AG04449 (cell line): ENCODE measurements around the gene PADI3.
"Not testable (repeated sequence)": the region's sequence is repeated elsewhere in the genome, so short reads cannot be mapped to it uniquely, and the experiment has no call there.

ENCODE experiments used
- CTCF ChIA-PET: fragments of 350-600 bp; formaldehyde crosslinking; extraction: SDS; loops from one replicate; lab custom pipeline; 2021; ENCODE audit warnings: antibody characterized with exemption; lab: Yijun Ruan, JAX
- POLR2A ChIA-PET: fragments of 400-600, 350-600 bp; formaldehyde crosslinking; extraction: SDS; loops from one replicate; lab custom pipeline; 2020; ENCODE audit warnings: antibody characterized with exemption, inconsistent platforms; lab: Yijun Ruan, JAX
- DNase-seq: peaks from one replicate; pipeline ENCODE4 v3.0.0-alpha.2; 2010; ENCODE audit warnings: low read depth, low spot score
- H3K4me3 ChIP-seq: 2 replicates; pipeline ENCODE4 v1.5.1; 2011; ENCODE audit warnings: low read depth, mild to moderate bottlenecking, control low read depth, low read length
- TF ChIP-seq, protein P1 (sequence below): IDR thresholded peaks from one replicate; pipeline ENCODE4 v1.5.1; 2011; ENCODE audit warnings: mild to moderate bottlenecking, moderate library complexity, low read length, control low read depth, inconsistent platforms; ENCODE audit not compliant: insufficient read depth; ENCODE audit errors: missing control alignments

The PADI3 gene

DNA sequence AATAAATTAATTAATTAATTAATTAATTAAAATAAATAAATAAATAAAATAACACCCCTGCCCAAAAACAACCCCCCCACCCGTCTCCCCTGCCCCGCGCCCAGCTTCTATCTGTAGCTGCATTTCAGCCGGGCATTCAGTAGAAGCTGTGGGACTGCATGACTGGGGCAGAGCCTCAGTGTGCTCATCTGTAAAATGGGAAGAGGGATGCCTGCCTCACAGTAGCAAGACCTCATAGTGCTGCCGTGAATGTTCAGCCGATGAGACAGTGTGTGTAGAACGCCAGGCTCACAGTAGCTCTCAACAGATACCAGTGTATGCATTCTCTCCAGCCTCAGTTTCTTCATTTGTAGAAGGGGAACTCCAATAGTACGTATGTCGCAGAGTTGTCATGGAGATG is 67.8 kb downstream of the PADI3 start:
- ChIA-PET CTCF (no interaction called here), POLR2A (no interaction called here)
- DNase-seq: no peak
- H3K4me3 ChIP-seq: no peak overlapping the region
- TF ChIP-seq, protein P1, sequence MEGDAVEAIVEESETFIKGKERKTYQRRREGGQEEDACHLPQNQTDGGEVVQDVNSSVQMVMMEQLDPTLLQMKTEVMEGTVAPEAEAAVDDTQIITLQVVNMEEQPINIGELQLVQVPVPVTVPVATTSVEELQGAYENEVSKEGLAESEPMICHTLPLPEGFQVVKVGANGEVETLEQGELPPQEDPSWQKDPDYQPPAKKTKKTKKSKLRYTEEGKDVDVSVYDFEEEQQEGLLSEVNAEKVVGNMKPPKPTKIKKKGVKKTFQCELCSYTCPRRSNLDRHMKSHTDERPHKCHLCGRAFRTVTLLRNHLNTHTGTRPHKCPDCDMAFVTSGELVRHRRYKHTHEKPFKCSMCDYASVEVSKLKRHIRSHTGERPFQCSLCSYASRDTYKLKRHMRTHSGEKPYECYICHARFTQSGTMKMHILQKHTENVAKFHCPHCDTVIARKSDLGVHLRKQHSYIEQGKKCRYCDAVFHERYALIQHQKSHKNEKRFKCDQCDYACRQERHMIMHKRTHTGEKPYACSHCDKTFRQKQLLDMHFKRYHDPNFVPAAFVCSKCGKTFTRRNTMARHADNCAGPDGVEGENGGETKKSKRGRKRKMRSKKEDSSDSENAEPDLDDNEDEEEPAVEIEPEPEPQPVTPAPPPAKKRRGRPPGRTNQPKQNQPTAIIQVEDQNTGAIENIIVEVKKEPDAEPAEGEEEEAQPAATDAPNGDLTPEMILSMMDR: no peak

DNA sequence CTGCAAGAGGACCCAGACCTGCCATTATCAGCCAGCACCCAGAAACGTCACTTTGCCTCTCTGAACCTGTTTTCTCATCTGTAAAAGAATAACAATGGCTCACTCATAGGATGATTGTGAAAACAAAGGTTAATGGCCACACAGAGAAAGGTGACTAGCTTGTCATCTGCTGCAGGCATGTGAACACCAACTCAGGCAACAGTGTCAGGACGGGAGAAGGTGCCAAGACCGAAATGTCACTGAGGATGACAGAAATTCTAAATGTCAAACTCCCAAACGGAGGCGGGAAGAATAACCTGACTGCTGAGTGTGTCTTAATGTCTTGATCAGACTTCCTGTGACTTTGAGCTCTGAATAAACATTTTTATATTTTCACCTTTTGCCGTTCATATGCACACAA is 69.4 kb downstream of the PADI3 start:
- CTCF ChIA-PET: no interaction called here
- POLR2A ChIA-PET: no interaction called here
- TF ChIP-seq, protein P1: no peak
- no peak overlapping the region for H3K4me3 ChIP-seq
- no peak for DNase-seq

DNA sequence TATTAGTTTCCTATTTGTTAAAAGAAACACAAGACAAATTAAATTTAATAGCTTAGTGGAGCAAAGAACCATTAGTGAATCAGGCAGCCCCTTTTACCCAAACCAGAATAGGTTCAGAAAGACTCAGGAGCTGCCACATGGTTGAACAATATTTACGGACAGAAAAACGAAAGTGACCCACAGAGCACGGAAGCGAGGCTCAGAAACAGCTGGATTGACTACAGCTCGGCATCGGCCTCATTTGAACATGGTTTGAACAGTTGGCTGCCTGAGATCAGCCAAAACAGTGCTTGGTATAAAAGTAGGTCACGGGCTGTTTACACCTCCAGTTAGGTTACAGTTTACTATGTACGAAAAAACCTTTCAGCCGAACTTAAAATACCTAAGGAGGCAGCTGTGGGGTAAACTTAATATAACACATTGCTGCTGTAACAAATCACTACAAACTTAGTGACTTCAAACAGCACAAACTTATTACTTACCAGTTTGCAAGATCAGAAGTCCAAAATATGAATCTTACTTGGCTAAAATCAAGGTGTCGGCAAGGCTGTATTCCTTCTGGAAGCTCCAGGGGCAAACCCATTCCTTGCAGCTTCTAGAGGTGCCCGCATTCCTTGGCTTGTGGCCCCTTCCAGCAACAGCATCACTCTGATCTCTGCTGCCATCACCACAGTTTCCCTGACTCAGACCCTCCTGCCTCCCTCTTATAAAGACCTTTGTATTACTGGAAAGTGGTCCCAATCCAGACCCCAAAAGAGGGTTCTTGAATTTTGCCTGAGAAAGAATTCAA is 70.9 kb downstream of the PADI3 start:
- DNase-seq: no peak
- H3K4me3 ChIP-seq: no peak overlapping the region
- TF ChIP-seq, protein P1: no peak
- POLR2A ChIA-PET: no interaction called here
- CTCF ChIA-PET: interaction anchor here (1.2 kb wide), 1 partner anchor 17 kb away, joined by 7 read pairs; no protein-coding TSS in a partner anchor

DNA sequence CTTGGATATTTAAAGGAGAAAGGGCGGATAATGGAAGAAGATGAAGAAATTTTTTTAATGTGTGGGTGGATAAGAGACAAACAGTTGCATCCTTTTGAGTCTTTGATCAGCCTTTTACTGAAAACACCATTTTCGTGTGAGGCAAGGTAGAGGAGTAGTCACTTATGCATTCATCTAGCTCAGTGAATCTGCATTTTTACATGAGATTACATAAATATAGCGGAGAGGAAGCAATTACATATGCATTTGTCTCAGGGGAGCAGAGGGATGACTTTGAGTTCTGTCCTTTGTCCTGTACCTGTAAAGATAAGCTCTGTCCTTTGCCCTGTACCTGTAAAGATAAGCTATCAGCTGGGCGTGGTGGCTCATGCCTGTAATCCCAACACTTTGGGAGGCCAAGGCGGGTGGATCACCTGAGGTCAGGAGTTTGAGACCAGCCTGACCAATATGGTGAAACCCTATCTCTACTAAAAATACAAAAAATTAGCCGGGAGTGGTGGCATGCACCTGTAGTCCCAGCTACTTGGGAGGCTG is 73.0 kb downstream of the PADI3 start:
- CTCF ChIA-PET: interaction anchor here (1.7 kb wide), 1 partner anchor 14 kb away, joined by 11 read pairs; no protein-coding TSS in a partner anchor
- H3K4me3 ChIP-seq, DNase-seq, POLR2A ChIA-PET: not testable (repeated sequence)

DNA sequence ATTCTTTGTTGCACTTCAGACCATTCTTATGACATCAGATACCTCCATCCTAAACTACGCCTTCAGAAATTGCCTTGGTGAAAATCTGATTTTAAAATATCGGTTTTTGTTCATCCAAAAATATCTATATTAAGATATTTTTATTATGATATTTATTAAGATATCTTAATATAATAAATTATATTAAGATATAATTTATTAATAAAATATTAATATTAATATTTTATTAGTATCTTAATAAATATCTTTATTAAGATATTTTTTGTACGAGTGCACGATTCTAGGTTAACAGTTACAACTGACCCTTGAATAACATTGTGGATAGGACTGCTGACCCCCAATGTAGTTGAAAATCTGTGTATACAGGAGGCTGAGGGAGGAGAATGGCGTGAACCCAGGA is 80.0 kb downstream of the PADI3 start:
- TF ChIP-seq, protein P1: no peak
- CTCF ChIA-PET: interaction anchor here (1.0 kb wide), 1 partner anchor 12 kb away, joined by 3 read pairs; no protein-coding TSS in a partner anchor
- POLR2A ChIA-PET: no interaction called here
- DNase-seq: no peak
- no peak overlapping the region for H3K4me3 ChIP-seq

DNA sequence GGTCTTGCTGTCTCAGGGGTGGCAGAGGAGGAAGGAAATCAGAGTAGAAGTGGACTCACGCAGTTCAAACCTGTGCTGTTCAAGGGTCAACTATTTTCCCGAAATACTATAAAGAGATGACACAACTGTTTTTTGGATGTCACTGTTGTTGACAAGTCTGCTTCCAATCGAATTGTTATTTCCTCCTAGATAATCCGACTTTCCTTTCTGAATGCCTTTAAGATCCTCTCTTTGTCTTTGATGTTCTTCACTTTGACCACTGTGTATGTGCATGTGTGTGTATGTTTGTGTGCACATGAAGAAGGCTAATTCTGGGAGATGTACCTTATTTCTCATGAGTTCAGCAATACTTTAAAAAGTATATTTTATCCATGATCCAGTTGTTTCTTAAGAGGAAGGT is 80.7 kb downstream of the PADI3 start:
- TF ChIP-seq, protein P1: no peak
- ChIA-PET CTCF (interaction anchor here (1.0 kb wide), 1 partner anchor 11 kb away, joined by 3 read pairs; no protein-coding TSS in a partner anchor), POLR2A (no interaction called here)
- no peak for DNase-seq
- H3K4me3 ChIP-seq: no peak overlapping the region
